Upper lobe of left lung (tissue), 6 donors: ENCODE data around the gene HIRIP3. TPM values are rescaled to one million over a fixed set of nuclear protein-coding genes. Genes with fewer than 3 reads are reported as not detected.

ENCODE experiments used
- ATAC-seq, 2 donors: fragments of 200-7000 bp; cut with Tn5 transposase; one replicate each; pipeline ENCODE4 v1.9.1; 2022; ENCODE audit warnings: mild to moderate bottlenecking in 2 of 2, moderate library complexity in 2 of 2; ENCODE audit not compliant: low FRiP score in 2 of 2
- DNase-seq, 2 donors: peaks; one replicate each; pipeline ENCODE4 v3.0.0-alpha.2; 2019 to 2020
- H3K27ac ChIP-seq, 4 donors: fragments of 200-600 bp; sonication (generic); one replicate each; pipeline ENCODE4 v1.5.1; 2016 to 2019
- H3K27me3 ChIP-seq, 4 donors: fragments of 200-600 bp; sonication (generic); one replicate each; pipeline ENCODE4 v1.5.1; 2017 to 2019
- H3K36me3 ChIP-seq, 4 donors: fragments of 200-600 bp; sonication (generic); one replicate each; pipeline ENCODE4 v1.5.1; 2016 to 2019
- H3K4me1 ChIP-seq, 4 donors: fragments of 200-600 bp; sonication (generic); one replicate each; pipeline ENCODE4 v1.5.1; 2018 to 2019
- H3K4me3 ChIP-seq, 4 donors: fragments of 200-600 bp; sonication (generic); one replicate each; pipeline ENCODE4 v1.5.1; 2017 to 2019; ENCODE audit warnings: mild to moderate bottlenecking in 2 of 4, moderate library complexity in 1 of 4
- H3K9me3 ChIP-seq, 4 donors: fragments of 200-600 bp; sonication (generic); one replicate each; pipeline ENCODE4 v1.5.1; 2018 to 2019
- CTCF ChIP-seq, 6 experiments: fragments of 450-650 bp in 4 of 6; fragments of 200-600 bp in 2 of 6; sonication (generic) in 2 of 6; IDR thresholded peaks; one replicate each; pipeline ENCODE4 v1.5.1; 2016 to 2019; ENCODE audit warnings: antibody characterized with exemption in 6 of 6
- EP300 ChIP-seq, 4 donors: sonication (generic); formaldehyde crosslinking; IDR thresholded peaks; one replicate each; pipeline ENCODE4 v1.5.1; 2017; ENCODE audit warnings: antibody characterized with exemption in 4 of 4, control low read depth in 2 of 4
- POLR2A ChIP-seq, 4 donors: fragments of 450-650 bp; IDR thresholded peaks; one replicate each; pipeline ENCODE4 v1.5.1; 2016 to 2017; ENCODE audit warnings: antibody characterized with exemption in 4 of 4, mild to moderate bottlenecking in 2 of 4
- POLR2AphosphoS5 ChIP-seq, 2 donors: sonication (generic); formaldehyde crosslinking; IDR thresholded peaks; one replicate each; pipeline ENCODE4 v1.5.1; 2017; ENCODE audit warnings: antibody characterized with exemption in 2 of 2
- WGBS, 2 donors: methylation state at CpG; one replicate each; pipeline ENCODE4 v1.1.5; 2017 to 2018; 5-methylcytosine and 5-hydroxymethylcytosine counted together
- total RNA-seq, 6 donors: library from RNA; depleted of rRNA in 4 of 6; stranded (reverse); fragments of >200 nt in 4 of 6; gene quantifications; one replicate each; pipeline versions ENCODE4 v1.1.0 to v1.2.1, GENCODE V29; 2016 to 2021
- donor health status: DM: no; HTN: no; CAD: no; lungs with moderate emphysema.
- donor health status: DM: no; HTN: yes; CAD: no; lungs with severe emphysema.

Gene HIRIP3
- total RNA-seq, 6 donors from 2014 or later, result 11.5 to 28.2 (median 25.0) TPM

- no peak for ATAC-seq
- Histone ChIP-seq H3K4me1 (peaks cover 31 to 55% (median 49%) of the 10 kb centered on the region in 4 donors), H3K9me3 (no peaks in the 10 kb centered on the region), H3K4me3 (peak overlapping the region in 3 of 4 donors; percentile 68 to 98 (median 96)), H3K36me3 (peaks cover 40 to 52% (median 43%) of the 10 kb centered on the region in 4 donors), H3K27me3 (no peaks in the 10 kb centered on the region), H3K27ac (peak overlapping the region; percentile 93 to 98 (median 96))
- no peak for DNase-seq
- TF ChIP-seq POLR2A (IDR thresholded peaks at IDR 0.05), result no peak
- peak; percentile 35 to 52 for TF ChIP-seq POLR2AphosphoS5 (IDR thresholded peaks at IDR 0.05)
- WGBS, 2 donors, result 61 to 70% methylated on average over 7 to 9 of the region's 9 CpGs
Measured at GRCh38 chr16:29977063-29977825, 18.2 kb downstream of the HIRIP3 start.

GRCh38 chr16:29975811-29976511, 19.5 kb downstream of the HIRIP3 start:
- peaks cover 27 to 44% (median 36%) of the 10 kb centered on the region in 4 donors for H3K36me3 ChIP-seq
- no peaks in the 10 kb centered on the region for H3K27me3 ChIP-seq
- peak overlapping the region in 3 of 4 donors; percentile 68 to 98 (median 96) for H3K4me3 ChIP-seq
- peak overlapping the region; percentile 93 to 98 (median 96) for H3K27ac ChIP-seq
- no peaks in the 10 kb centered on the region for H3K9me3 ChIP-seq
- DNase-seq (no peak), ATAC-seq (no peak)
- H3K4me1 ChIP-seq, result peaks cover 31 to 55% (median 49%) of the 10 kb centered on the region in 4 donors
- no peak for TF ChIP-seq POLR2AphosphoS5 (IDR thresholded peaks at IDR 0.05)
- TF ChIP-seq POLR2A (IDR thresholded peaks at IDR 0.05), result no peak
- no peak for TF ChIP-seq EP300 (IDR thresholded peaks at IDR 0.05)
- TF ChIP-seq CTCF (IDR thresholded peaks at IDR 0.05), result no peak
- WGBS, 2 donors, result 8 to 20% methylated on average over 6 of the region's 6 CpGs

GRCh38 chr16:29975134-29975538, 20.3 kb downstream of the HIRIP3 start:
- H3K27ac ChIP-seq, result peak overlapping the region; percentile 93 to 98 (median 96)
- ATAC-seq, result no peak
- no peaks in the 10 kb centered on the region for H3K27me3 ChIP-seq
- peaks cover 19 to 41% (median 28%) of the 10 kb centered on the region in 4 donors for H3K36me3 ChIP-seq
- WGBS, 2 donors, result 53 to 61% methylated on average over 5 of the region's 5 CpGs
- DNase-seq, result no peak
- peak overlapping the region; percentile 68 to 98 (median 97) for H3K4me3 ChIP-seq
- H3K9me3 ChIP-seq, result no peaks in the 10 kb centered on the region
- TF ChIP-seq EP300 (IDR thresholded peaks at IDR 0.05), result no peak
- TF ChIP-seq POLR2AphosphoS5 (IDR thresholded peaks at IDR 0.05), result no peak
- TF ChIP-seq POLR2A (IDR thresholded peaks at IDR 0.05), result no peak
- no peak for TF ChIP-seq CTCF (IDR thresholded peaks at IDR 0.05)
- peaks cover 31 to 55% (median 48%) of the 10 kb centered on the region in 4 donors for H3K4me1 ChIP-seq

GRCh38 chr16:29974291-29975133, 20.9 kb downstream of the HIRIP3 start:
- Histone ChIP-seq H3K27me3 (no peaks in the 10 kb centered on the region), H3K36me3 (peaks cover 15 to 39% (median 27%) of the 10 kb centered on the region in 4 donors), H3K27ac (peak overlapping the region; percentile 93 to 98 (median 96)), H3K4me1 (peaks cover 31 to 55% (median 43%) of the 10 kb centered on the region in 4 donors), H3K4me3 (peak overlapping the region; percentile 68 to 98 (median 97)), H3K9me3 (no peaks in the 10 kb centered on the region)
- WGBS, 2 donors, result 2 to 3% methylated on average over 23 to 30 of the region's 31 CpGs
- ATAC-seq (peak; percentile 5 to 38), DNase-seq (peak in 1 of 2 donors; percentile 71)
- peak in 2 of 4 donors; percentile 21 to 45 for TF ChIP-seq POLR2A (IDR thresholded peaks at IDR 0.05)
- peak; percentile 61 to 77 for TF ChIP-seq POLR2AphosphoS5 (IDR thresholded peaks at IDR 0.05)
- no peak for TF ChIP-seq CTCF (IDR thresholded peaks at IDR 0.05)
